ENCODE data around the gene PHLPP1.

Gene PHLPP1

DNA sequence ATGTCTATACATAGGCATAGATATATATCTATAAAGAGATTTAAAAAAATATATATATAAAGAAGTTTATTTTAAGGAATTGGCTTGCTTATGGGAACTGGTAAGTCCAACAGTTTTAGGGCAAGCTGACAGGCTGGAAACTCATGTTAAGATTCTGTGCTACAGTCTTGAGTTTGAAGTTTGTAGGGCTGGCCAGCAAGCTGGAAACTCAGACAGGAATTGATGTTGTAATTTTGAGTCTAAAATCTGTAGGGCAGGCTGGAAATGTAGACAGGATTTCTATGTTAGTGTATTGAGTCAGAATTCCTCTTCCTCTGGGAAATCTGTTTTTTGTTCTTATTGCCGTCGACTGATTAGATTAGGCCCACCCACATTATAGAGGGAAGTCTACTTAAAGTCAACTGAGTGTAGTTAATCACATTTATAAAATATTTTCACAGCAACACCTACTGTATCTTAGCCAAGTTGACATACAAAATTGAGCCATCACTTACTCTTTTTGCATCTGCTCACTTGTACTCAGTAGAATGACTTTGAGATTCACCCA lies 60.8 kb downstream of the PHLPP1 start:
- TF ChIP-seq TEAD4 (IDR thresholded peaks at IDR 0.05) (no peak), EP300 (IDR thresholded peaks at IDR 0.05; ENCODE audit: borderline replicate concordance) (no peak), FOXM1 (IDR thresholded peaks at IDR 0.05; ENCODE audit: borderline replicate concordance, low read depth) (no peak), CREB1 (IDR thresholded peaks at IDR 0.05; ENCODE audit: low read depth) (no peak), NFIC (IDR thresholded peaks at IDR 0.05) (no peak), YY1 (IDR thresholded peaks at IDR 0.05; ENCODE audit: low read depth) (no peak), EGR1 (IDR thresholded peaks at IDR 0.05) (no peak), RAD21 (IDR thresholded peaks at IDR 0.05; ENCODE audit: low read depth) (no peak), ZBTB7A (IDR thresholded peaks at IDR 0.05; ENCODE audit: low read depth) (no peak), TCF12 (IDR thresholded peaks at IDR 0.05; ENCODE audit: low read depth) (no peak), TAF1 (IDR thresholded peaks at IDR 0.05; ENCODE audit: low read depth) (no peak), CEBPB (IDR thresholded peaks at IDR 0.05) (no peak)
- TF ChIP-seq, protein P1, sequence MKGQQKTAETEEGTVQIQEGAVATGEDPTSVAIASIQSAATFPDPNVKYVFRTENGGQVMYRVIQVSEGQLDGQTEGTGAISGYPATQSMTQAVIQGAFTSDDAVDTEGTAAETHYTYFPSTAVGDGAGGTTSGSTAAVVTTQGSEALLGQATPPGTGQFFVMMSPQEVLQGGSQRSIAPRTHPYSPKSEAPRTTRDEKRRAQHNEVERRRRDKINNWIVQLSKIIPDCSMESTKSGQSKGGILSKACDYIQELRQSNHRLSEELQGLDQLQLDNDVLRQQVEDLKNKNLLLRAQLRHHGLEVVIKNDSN (IDR thresholded peaks at IDR 0.05), result no peak
- TF ChIP-seq, protein P2, sequence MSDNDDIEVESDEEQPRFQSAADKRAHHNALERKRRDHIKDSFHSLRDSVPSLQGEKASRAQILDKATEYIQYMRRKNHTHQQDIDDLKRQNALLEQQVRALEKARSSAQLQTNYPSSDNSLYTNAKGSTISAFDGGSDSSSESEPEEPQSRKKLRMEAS (IDR thresholded peaks at IDR 0.05), result no peak
- TF ChIP-seq, protein P3, sequence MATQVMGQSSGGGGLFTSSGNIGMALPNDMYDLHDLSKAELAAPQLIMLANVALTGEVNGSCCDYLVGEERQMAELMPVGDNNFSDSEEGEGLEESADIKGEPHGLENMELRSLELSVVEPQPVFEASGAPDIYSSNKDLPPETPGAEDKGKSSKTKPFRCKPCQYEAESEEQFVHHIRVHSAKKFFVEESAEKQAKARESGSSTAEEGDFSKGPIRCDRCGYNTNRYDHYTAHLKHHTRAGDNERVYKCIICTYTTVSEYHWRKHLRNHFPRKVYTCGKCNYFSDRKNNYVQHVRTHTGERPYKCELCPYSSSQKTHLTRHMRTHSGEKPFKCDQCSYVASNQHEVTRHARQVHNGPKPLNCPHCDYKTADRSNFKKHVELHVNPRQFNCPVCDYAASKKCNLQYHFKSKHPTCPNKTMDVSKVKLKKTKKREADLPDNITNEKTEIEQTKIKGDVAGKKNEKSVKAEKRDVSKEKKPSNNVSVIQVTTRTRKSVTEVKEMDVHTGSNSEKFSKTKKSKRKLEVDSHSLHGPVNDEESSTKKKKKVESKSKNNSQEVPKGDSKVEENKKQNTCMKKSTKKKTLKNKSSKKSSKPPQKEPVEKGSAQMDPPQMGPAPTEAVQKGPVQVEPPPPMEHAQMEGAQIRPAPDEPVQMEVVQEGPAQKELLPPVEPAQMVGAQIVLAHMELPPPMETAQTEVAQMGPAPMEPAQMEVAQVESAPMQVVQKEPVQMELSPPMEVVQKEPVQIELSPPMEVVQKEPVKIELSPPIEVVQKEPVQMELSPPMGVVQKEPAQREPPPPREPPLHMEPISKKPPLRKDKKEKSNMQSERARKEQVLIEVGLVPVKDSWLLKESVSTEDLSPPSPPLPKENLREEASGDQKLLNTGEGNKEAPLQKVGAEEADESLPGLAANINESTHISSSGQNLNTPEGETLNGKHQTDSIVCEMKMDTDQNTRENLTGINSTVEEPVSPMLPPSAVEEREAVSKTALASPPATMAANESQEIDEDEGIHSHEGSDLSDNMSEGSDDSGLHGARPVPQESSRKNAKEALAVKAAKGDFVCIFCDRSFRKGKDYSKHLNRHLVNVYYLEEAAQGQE (IDR thresholded peaks at IDR 0.05; ENCODE audit: low read depth), result no peak

DNA sequence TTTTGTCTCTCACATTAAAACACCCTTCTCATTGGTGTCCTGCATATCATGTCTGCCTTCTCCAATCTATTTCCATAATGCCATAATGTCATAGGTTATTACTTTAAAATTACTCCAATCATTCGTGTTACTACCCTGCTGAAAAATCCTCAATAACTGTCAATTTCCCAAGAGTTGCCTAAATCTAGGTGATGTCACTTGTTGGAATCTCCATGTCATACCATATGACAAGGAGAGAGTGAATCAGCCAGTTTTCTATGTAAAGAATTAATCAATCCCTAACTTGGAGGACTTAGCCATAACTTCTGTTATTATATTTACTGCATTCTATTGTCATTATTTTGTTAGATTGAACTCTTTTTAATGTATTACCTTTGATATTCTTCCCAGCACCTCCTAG lies 62.5 kb downstream of the PHLPP1 start:
- TF ChIP-seq EGR1 (IDR thresholded peaks at IDR 0.05) (no peak), CREB1 (IDR thresholded peaks at IDR 0.05; ENCODE audit: low read depth) (no peak), TCF12 (IDR thresholded peaks at IDR 0.05; ENCODE audit: low read depth) (no peak), FOXM1 (IDR thresholded peaks at IDR 0.05; ENCODE audit: borderline replicate concordance, low read depth) (no peak), CEBPB (IDR thresholded peaks at IDR 0.05) (no peak), TEAD4 (IDR thresholded peaks at IDR 0.05) (no peak), YY1 (IDR thresholded peaks at IDR 0.05; ENCODE audit: low read depth) (no peak), EP300 (IDR thresholded peaks at IDR 0.05; ENCODE audit: borderline replicate concordance) (no peak), ZBTB7A (IDR thresholded peaks at IDR 0.05; ENCODE audit: low read depth) (no peak), NFIC (IDR thresholded peaks at IDR 0.05) (no peak), RAD21 (IDR thresholded peaks at IDR 0.05; ENCODE audit: low read depth) (no peak), TAF1 (IDR thresholded peaks at IDR 0.05; ENCODE audit: low read depth) (no peak)
- TF ChIP-seq, protein P2 (IDR thresholded peaks at IDR 0.05), result no peak
- TF ChIP-seq, protein P3 (IDR thresholded peaks at IDR 0.05; ENCODE audit: low read depth), result no peak
- TF ChIP-seq, protein P1 (IDR thresholded peaks at IDR 0.05), result no peak

DNA sequence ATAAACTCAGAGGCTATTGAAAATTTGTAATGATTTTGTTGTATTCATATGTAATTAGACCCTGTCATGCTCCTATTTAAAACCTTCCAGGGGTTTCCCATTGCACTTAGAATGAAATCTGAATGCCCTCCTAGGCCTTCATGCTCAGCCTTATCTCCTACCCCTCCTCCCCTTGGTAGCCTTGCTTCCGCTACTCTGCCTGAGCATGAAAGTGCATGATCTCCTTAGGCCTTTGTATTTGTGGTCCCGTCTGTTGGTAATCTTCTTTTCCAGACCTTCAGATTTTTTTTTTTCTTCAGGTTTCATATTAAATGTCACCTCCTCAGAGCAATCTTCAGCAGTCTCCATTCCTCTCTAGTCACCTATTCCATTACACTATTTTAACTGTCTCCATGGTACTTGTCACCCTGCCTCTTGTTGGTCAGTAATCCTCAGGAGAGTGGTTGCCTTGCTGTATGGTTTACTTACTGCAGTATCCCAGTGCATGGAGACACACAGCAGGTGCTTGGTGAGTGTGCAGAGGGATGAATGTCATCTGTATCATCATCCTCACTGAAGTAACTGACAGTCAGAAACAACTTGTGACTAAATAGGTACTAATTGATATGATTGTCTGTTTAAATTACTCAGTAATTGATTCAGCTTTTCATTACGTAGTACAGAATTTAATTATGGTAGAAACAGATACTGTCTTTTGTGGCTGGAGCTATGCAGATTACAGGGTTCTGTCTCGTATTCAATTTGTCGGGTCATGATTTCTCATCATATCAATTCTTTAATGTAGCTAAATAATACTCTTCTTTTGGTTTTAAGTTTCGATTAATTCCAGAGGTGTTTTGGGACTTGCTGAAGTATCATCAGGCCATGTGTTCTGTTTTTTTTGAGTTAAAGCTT lies 63.9 kb downstream of the PHLPP1 start:
- TF ChIP-seq, protein P2 (IDR thresholded peaks at IDR 0.05), result no peak
- TF ChIP-seq, protein P3 (IDR thresholded peaks at IDR 0.05; ENCODE audit: low read depth), result no peak
- TF ChIP-seq CEBPB (IDR thresholded peaks at IDR 0.05) (no peak), EGR1 (IDR thresholded peaks at IDR 0.05) (no peak), TAF1 (IDR thresholded peaks at IDR 0.05; ENCODE audit: low read depth) (no peak), RAD21 (IDR thresholded peaks at IDR 0.05; ENCODE audit: low read depth) (no peak), FOXM1 (IDR thresholded peaks at IDR 0.05; ENCODE audit: borderline replicate concordance, low read depth) (no peak), ZBTB7A (IDR thresholded peaks at IDR 0.05; ENCODE audit: low read depth) (no peak), EP300 (IDR thresholded peaks at IDR 0.05; ENCODE audit: borderline replicate concordance) (no peak), TEAD4 (IDR thresholded peaks at IDR 0.05) (no peak), CREB1 (IDR thresholded peaks at IDR 0.05; ENCODE audit: low read depth) (no peak), TCF12 (IDR thresholded peaks at IDR 0.05; ENCODE audit: low read depth) (no peak), NFIC (IDR thresholded peaks at IDR 0.05) (no peak), YY1 (IDR thresholded peaks at IDR 0.05; ENCODE audit: low read depth) (no peak)
- TF ChIP-seq, protein P1 (IDR thresholded peaks at IDR 0.05), result no peak
